ENCODE data around the gene TROAP. TPM values are rescaled to one million over a fixed set of nuclear protein-coding genes. Genes with fewer than 3 reads are reported as not detected.
A peak's percentile ranks its signal among the peaks of the same experiment; 100 is the strongest.

TROAP gene
- total RNA-seq, 3 donors from 2014 or later = 0.29 to 1.8 (median 0.66) TPM

- peak; percentile 68 to 79 for DNase-seq (ENCODE audit: low spot score in 2 of 2)
- intact Hi-C loops (cut with DNase I; ENCODE audit: low total_unique reads) = no loop called here
- no peaks in the 10 kb centered on the region for H3K36me3 ChIP-seq
These were observed 43.8 kb downstream of the TROAP start for GRCh38 chr12:49366652-49367380.

DNA sequence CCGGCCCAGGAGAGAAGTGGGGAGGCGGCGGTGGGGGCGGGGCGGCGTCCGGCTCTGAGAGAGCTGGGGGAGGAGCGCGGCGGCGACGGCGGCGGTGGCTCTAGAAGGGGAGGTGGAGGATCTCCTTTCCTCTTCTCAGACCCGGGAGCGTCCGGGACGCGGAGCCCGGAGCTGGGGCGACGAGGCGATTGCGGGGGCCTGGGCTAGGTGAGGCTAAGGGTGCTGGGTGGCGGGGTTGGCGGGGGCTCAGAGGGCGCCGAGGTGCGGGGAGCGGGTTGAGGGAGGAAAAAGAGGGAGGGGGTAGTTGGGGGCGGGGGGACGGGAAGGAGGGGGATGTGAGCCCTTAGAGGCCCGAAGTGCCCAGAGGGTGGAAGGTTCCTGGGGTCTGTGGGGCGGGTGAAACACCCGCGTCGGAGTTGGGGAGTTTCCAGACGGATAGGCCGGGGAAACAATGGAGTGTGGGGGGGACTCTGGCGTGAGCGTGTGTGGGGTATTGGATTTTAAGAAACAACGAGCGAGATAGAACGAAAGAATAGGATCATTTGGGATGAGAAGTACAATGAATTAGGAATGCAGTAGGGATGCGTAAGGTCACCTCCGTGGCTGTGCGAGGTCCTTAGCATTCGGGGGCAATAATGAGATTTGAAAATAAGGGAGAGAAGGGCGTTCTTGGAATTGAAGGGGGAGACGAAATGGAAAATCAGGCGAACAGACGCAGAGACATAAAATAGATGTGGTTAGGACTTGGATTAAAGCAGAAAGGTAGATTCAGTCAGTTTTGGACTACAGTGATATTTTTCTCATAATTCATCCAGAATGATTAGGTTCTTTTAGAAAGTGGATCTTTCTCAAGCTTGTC is 44.6 kb downstream of the TROAP start, which contains the start of gene SPATS2:
Gene SPATS2 (plus strand): TSS at position 82 of the 859 bp plus-strand sequence. CDS start 93,551 bp downstream, outside the sequence.
- DNase-seq (ENCODE audit: low spot score in 2 of 2) = peak; percentile 90
- H3K27ac ChIP-seq = peak within 1 kb of the TSS; percentile 91 to 93
- H3K36me3 ChIP-seq = no peaks in the 10 kb centered on the region
- H3K9me3 ChIP-seq = no peaks in the 10 kb centered on the region
- intact Hi-C loops (cut with DNase I; ENCODE audit: low total_unique reads) = no loop called here
- TF ChIP-seq POLR2AphosphoS5 (IDR thresholded peaks at IDR 0.05) = no peak
- peak; percentile 30 for TF ChIP-seq POLR2A (IDR thresholded peaks at IDR 0.05)
- H3K27me3 ChIP-seq = no peaks in the 10 kb centered on the region
- H3K4me1 ChIP-seq = no peaks in the 10 kb centered on the region
- H3K4me3 ChIP-seq = peak within 1 kb of the TSS; percentile 84 to 90 (median 86)

More at GRCh38 chr12:49366652-49367380, 43.8 kb downstream of the TROAP start:
- no peaks in the 10 kb centered on the region for H3K4me1 ChIP-seq
- peak overlapping the region; percentile 84 to 90 (median 86) for H3K4me3 ChIP-seq
- H3K27ac ChIP-seq = peak overlapping the region; percentile 91 to 93
- no peaks in the 10 kb centered on the region for H3K9me3 ChIP-seq
- H3K27me3 ChIP-seq = no peaks in the 10 kb centered on the region
- TF ChIP-seq POLR2A (IDR thresholded peaks at IDR 0.05) = no peak
- TF ChIP-seq CTCF (IDR thresholded peaks at IDR 0.05) = peak in 2 of 3 donors; percentile 35 to 41
- TF ChIP-seq POLR2AphosphoS5 (IDR thresholded peaks at IDR 0.05) = peak in 1 of 3 donors; percentile 31

- Histone ChIP-seq H3K27ac (peak overlapping the region; percentile 91 to 93), H3K4me1 (no peaks in the 10 kb centered on the region), H3K9me3 (no peaks in the 10 kb centered on the region), H3K4me3 (peak overlapping the region; percentile 84 to 90 (median 86)), H3K27me3 (no peaks in the 10 kb centered on the region), H3K36me3 (no peaks in the 10 kb centered on the region)
- DNase-seq (ENCODE audit: low spot score in 2 of 2) = no peak
- intact Hi-C loops (cut with DNase I; ENCODE audit: low total_unique reads) = no loop called here
- TF ChIP-seq CTCF (IDR thresholded peaks at IDR 0.05) (no peak), POLR2A (IDR thresholded peaks at IDR 0.05) (no peak), POLR2AphosphoS5 (IDR thresholded peaks at IDR 0.05) (no peak)
These were observed 45.2 kb downstream of the TROAP start for GRCh38 chr12:49368240-49368600.

DNA sequence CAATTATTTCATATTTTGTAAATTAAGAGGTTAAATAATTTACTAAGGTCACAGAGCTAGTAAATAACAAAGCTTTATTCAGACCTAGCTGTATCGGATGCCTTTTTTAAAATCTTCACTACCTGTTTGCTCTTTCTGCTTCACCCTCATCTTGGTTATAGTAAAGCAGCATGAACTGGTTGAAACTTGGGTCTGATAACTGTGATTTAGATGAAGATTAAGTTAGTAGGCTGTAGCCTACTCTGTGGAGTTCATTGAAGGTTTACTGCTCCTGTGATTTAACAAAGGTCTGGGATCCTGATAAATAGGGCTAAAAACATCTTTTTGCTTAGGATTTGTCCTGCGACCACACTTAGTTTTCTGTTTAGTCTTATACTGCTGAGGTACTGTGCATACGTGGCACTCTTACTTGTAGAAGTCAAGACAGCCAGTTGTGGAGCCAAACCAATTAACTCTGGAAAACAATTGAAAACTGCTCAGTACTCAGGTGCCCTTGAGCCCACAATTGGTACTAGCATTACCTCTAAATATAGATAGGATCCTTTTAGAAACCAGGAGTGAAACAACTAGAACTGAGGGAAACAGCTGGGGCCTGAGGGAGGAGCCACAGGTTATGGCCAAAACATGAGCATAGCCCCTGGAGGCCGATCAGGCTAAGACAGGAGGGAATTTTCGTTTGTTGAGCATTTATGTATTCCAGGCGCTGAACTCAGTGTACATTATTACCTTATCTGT is 46.5 kb downstream of the TROAP start:
- no peak for TF ChIP-seq POLR2A (IDR thresholded peaks at IDR 0.05)
- TF ChIP-seq CTCF (IDR thresholded peaks at IDR 0.05) = peak; percentile 11 to 28 (median 16)
- TF ChIP-seq POLR2AphosphoS5 (IDR thresholded peaks at IDR 0.05) = no peak
- no peak overlapping the region for H3K4me3 ChIP-seq
- no peaks in the 10 kb centered on the region for H3K9me3 ChIP-seq
- H3K36me3 ChIP-seq = no peaks in the 10 kb centered on the region
- H3K27ac ChIP-seq = no peak overlapping the region
- intact Hi-C loops (cut with DNase I; ENCODE audit: low total_unique reads) = no loop called here
- no peaks in the 10 kb centered on the region for H3K4me1 ChIP-seq
- no peaks in the 10 kb centered on the region for H3K27me3 ChIP-seq
- DNase-seq (ENCODE audit: low spot score in 2 of 2) = no peak

GRCh38 chr12:49370539-49370938 is 47.5 kb downstream of the TROAP start:
- Histone ChIP-seq H3K4me3 (no peak overlapping the region), H3K4me1 (no peaks in the 10 kb centered on the region), H3K27ac (no peak overlapping the region), H3K27me3 (no peaks in the 10 kb centered on the region), H3K36me3 (no peaks in the 10 kb centered on the region), H3K9me3 (no peaks in the 10 kb centered on the region)
- DNase-seq (ENCODE audit: low spot score in 2 of 2) = no peak
- intact Hi-C loops (cut with DNase I; ENCODE audit: low total_unique reads) = no loop called here
- TF ChIP-seq POLR2AphosphoS5 (IDR thresholded peaks at IDR 0.05) (no peak), CTCF (IDR thresholded peaks at IDR 0.05) (no peak), POLR2A (IDR thresholded peaks at IDR 0.05) (no peak)

Measured in breast epithelium (tissue), 4 donors.